Upper lobe of left lung (tissue), 4 donors: ENCODE results near the gene SPRY1.

Experiments used
- POLR2A ChIP-seq, 4 donors: fragments of 450-650 bp; IDR thresholded peaks; one replicate each; pipeline ENCODE4 v1.5.1; 2016 to 2017; ENCODE audit warnings: antibody characterized with exemption in 4 of 4, mild to moderate bottlenecking in 2 of 4
- TF ChIP-seq, protein P1 (sequence below), 6 experiments: fragments of 450-650 bp in 4 of 6; fragments of 200-600 bp in 2 of 6; sonication (generic) in 2 of 6; IDR thresholded peaks; one replicate each; pipeline ENCODE4 v1.5.1; 2016 to 2019; ENCODE audit warnings: antibody characterized with exemption in 6 of 6

DNA sequence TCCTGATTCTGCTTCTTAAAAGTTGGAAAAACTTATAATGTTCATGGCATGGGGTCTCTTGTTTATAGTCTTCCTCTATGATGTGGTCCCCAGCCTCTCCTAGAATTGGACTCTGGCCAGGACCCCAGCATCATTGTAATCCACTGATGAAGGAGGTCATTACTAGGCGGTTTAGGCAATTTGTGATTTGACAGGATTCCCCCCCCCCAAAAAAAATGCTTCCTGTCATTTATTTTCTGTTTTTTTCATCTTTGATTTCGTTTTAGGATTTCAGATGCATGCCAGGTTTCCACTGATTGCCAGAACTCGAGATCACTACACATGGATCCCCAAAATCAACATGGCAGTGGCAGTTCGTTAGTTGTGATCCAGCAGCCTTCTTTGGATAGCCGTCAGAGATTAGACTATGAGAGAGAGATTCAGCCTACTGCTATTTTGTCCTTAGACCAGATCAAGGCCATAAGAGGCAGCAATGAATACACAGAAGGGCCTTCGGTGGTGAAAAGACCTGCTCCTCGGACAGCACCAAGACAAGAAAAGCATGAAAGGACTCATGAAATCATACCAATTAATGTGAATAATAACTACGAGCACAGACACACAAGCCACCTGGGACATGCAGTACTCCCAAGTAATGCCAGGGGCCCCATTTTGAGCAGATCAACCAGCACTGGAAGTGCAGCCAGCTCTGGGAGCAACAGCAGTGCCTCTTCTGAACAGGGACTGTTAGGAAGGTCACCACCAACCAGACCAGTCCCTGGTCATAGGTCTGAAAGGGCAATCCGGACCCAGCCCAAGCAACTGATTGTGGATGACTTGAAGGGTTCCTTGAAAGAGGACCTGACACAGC is 4.9 kb downstream of the SPRY1 start:
- no peak for TF ChIP-seq POLR2A (IDR thresholded peaks at IDR 0.05)
- TF ChIP-seq, protein P1, sequence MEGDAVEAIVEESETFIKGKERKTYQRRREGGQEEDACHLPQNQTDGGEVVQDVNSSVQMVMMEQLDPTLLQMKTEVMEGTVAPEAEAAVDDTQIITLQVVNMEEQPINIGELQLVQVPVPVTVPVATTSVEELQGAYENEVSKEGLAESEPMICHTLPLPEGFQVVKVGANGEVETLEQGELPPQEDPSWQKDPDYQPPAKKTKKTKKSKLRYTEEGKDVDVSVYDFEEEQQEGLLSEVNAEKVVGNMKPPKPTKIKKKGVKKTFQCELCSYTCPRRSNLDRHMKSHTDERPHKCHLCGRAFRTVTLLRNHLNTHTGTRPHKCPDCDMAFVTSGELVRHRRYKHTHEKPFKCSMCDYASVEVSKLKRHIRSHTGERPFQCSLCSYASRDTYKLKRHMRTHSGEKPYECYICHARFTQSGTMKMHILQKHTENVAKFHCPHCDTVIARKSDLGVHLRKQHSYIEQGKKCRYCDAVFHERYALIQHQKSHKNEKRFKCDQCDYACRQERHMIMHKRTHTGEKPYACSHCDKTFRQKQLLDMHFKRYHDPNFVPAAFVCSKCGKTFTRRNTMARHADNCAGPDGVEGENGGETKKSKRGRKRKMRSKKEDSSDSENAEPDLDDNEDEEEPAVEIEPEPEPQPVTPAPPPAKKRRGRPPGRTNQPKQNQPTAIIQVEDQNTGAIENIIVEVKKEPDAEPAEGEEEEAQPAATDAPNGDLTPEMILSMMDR (IDR thresholded peaks at IDR 0.05), result no peak
